Right lobe of liver (tissue), 6 donors: ENCODE data around the gene ADGRG6. TPM values are rescaled to one million over a fixed set of nuclear protein-coding genes. Genes with fewer than 3 reads are reported as not detected.

Experiments used
- ATAC-seq, 4 donors: fragments of 200-7000 bp; cut with Tn5 transposase; one replicate each; pipeline ENCODE4 v1.9.1; 2020; ENCODE audit warnings: mild to moderate bottlenecking in 4 of 4, moderate library complexity in 4 of 4
- DNase-seq, 3 donors: peaks; one replicate each; pipeline ENCODE4 v3.0.0-alpha.2; 2020
- H3K27ac ChIP-seq, 3 donors: fragments of 200-600 bp; one replicate each; pipeline ENCODE4 v1.8.0; 2022
- H3K27me3 ChIP-seq, 2 donors: fragments of 200-600 bp; one replicate each; pipeline ENCODE4 v1.8.0; 2022
- H3K36me3 ChIP-seq, 4 donors: fragments of 200-600 bp; sonication (generic) in 1 of 4; one replicate each; pipeline versions ENCODE4 v1.5.1 to v1.8.0; 2017 to 2022; ENCODE audit warnings: control low read depth in 1 of 4
- H3K4me1 ChIP-seq, 4 donors: fragments of 200-600 bp; sonication (generic) in 1 of 4; one replicate each; pipeline versions ENCODE4 v1.5.1 to v1.8.0; 2017 to 2022; ENCODE audit warnings: control low read depth in 1 of 4
- H3K4me3 ChIP-seq, 3 donors: fragments of 200-600 bp; one replicate each; pipeline ENCODE4 v1.8.0; 2022
- H3K9me3 ChIP-seq, 4 donors: fragments of 200-600 bp; sonication (generic) in 1 of 4; one replicate each; pipeline versions ENCODE4 v1.5.1 to v1.8.0; 2017 to 2022; ENCODE audit warnings: control low read depth in 1 of 4
- CTCF ChIP-seq, 4 donors: fragments of 200-600 bp in 3 of 4; fragments of 450-650 bp in 1 of 4; IDR thresholded peaks; one replicate each; pipeline versions ENCODE4 v1.5.1 to v1.8.0; 2016 to 2022; ENCODE audit warnings: antibody characterized with exemption in 4 of 4, mild to moderate bottlenecking in 2 of 4
- POLR2A ChIP-seq: fragments of 450-650 bp; IDR thresholded peaks from one replicate; pipeline ENCODE4 v1.6.1; 2017; ENCODE audit warnings: antibody characterized with exemption, mild to moderate bottlenecking
- WGBS: methylation state at CpG from one replicate; pipeline ENCODE4 v1.1.6; 2018; ENCODE audit warnings: low coverage, low lambda C conversion rate; ENCODE audit not compliant: insufficient coverage; ENCODE audit errors: missing lambda C conversion rate; 5-methylcytosine and 5-hydroxymethylcytosine counted together
- intact Hi-C, 2 donors: fragments of 100-400 bp; cut with DNase I; formaldehyde crosslinking; loops; one replicate each; pipeline versions ENCODE4 v1.11.2 to v1.14.1; 2022
- total RNA-seq, 6 experiments: library from RNA; depleted of rRNA in 2 of 6; stranded (reverse); fragments of >200 nt in 2 of 6; fragmentation: NEBNext Ultra II Directional in 3 of 6; extraction: Animal tissue kit (Norgen Biotek cat#: 25700) in 3 of 6; gene quantifications; one replicate each; pipeline versions ENCODE4 v1.1.0 to v1.2.4, GENCODE V29; 2016 to 2023
- donor health status: DM: no; HTN: yes; CAD: no.
- donor health status: DM: no; HTN: no; CAD: no.
- donor health status: DM: no; HTN: no; CAD: no.
- donor health status: DM: no; HTN: yes; CAD: no.
- donor health status: DM: no; HTN: yes; CAD: no.

The ADGRG6 gene
- total RNA-seq, 6 experiments from 2014 or later: 49.6 to 114 (median 94.6) TPM

GRCh38 chr6:142455957-142456589 lies 154.3 kb downstream of the ADGRG6 start:
- H3K27ac ChIP-seq: no peak overlapping the region
- no peak for DNase-seq

GRCh38 chr6:142457638-142458406 lies 156.0 kb downstream of the ADGRG6 start:
- Histone ChIP-seq H3K4me3 (no peak overlapping the region), H3K9me3 (no peaks in the 10 kb centered on the region), H3K27ac (no peak overlapping the region), H3K27me3 (no peaks in the 10 kb centered on the region), H3K36me3 (no peaks in the 10 kb centered on the region), H3K4me1 (no peaks in the 10 kb centered on the region)
- intact Hi-C loops: no loop called here
- no CpG with 5 or more reads among the region's 1 CpG for WGBS
- no peak for TF ChIP-seq CTCF (IDR thresholded peaks at IDR 0.05)
- no peak for TF ChIP-seq POLR2A
- DNase-seq (no peak), ATAC-seq (peak in 3 of 4 donors; percentile 13 to 45 (median 26))

More at GRCh38 chr6:142455957-142456589, 154.3 kb downstream of the ADGRG6 start:
- peak in 2 of 4 donors; percentile 41 to 61 for ATAC-seq
- TF ChIP-seq POLR2A (no peak), CTCF (IDR thresholded peaks at IDR 0.05) (no peak)
- WGBS: 75% methylated on average over 8 of the region's 8 CpGs
- H3K4me3 ChIP-seq: no peak overlapping the region
- intact Hi-C loops: no loop called here
- no peaks in the 10 kb centered on the region for H3K36me3 ChIP-seq
- H3K4me1 ChIP-seq: no peaks in the 10 kb centered on the region
- H3K9me3 ChIP-seq: no peaks in the 10 kb centered on the region
- no peaks in the 10 kb centered on the region for H3K27me3 ChIP-seq

GRCh38 chr6:142458836-142459235 lies 157.0 kb downstream of the ADGRG6 start:
- TF ChIP-seq CTCF (IDR thresholded peaks at IDR 0.05): no peak
- TF ChIP-seq POLR2A: no peak
- intact Hi-C loops: no loop called here
- no peaks in the 10 kb centered on the region for H3K27me3 ChIP-seq
- 73% methylated on average over 1 of the region's 2 CpGs for WGBS
- DNase-seq (no peak), ATAC-seq (no peak)
- no peaks in the 10 kb centered on the region for H3K36me3 ChIP-seq
- no peaks in the 10 kb centered on the region for H3K9me3 ChIP-seq
- no peak overlapping the region for H3K4me3 ChIP-seq
- H3K27ac ChIP-seq: no peak overlapping the region
- H3K4me1 ChIP-seq: no peaks in the 10 kb centered on the region

GRCh38 chr6:142459271-142459670 lies 157.5 kb downstream of the ADGRG6 start:
- intact Hi-C loops: no loop called here
- Histone ChIP-seq H3K4me1 (no peaks in the 10 kb centered on the region), H3K9me3 (no peaks in the 10 kb centered on the region), H3K27ac (no peak overlapping the region), H3K4me3 (no peak overlapping the region), H3K27me3 (no peaks in the 10 kb centered on the region), H3K36me3 (no peaks in the 10 kb centered on the region)
- DNase-seq (no peak), ATAC-seq (no peak)
- TF ChIP-seq CTCF (IDR thresholded peaks at IDR 0.05) (no peak), POLR2A (no peak)
- 83% methylated on average over 1 of the region's 1 CpG for WGBS
